Progenitor cell of endocrine pancreas (in vitro differentiated cells): ENCODE data around the gene UFD1. TPM values are rescaled to one million over a fixed set of nuclear protein-coding genes. Genes with fewer than 3 reads are reported as not detected.
A peak's percentile ranks its signal among the peaks of the same experiment; 100 is the strongest.

Source experiments
- DNase-seq: peaks from one replicate; pipeline ENCODE4 v3.0.0; 2021; ENCODE audit warnings: low spot score; ENCODE audit not compliant: unreplicated experiment
- H3K27ac Mint-ChIP-seq: 2 replicates; pipeline ENCODE4 v1.8.0; 2021; ENCODE audit warnings: mild to moderate bottlenecking, moderate library complexity, mixed read lengths
- H3K27me3 Mint-ChIP-seq: 2 replicates; pipeline ENCODE4 v1.8.0; 2021; ENCODE audit warnings: mixed read lengths
- H3K36me3 Mint-ChIP-seq: 2 replicates; pipeline ENCODE4 v1.8.0; 2022; ENCODE audit warnings: mixed read lengths; ENCODE audit not compliant: insufficient read depth
- H3K4me1 Mint-ChIP-seq: 2 replicates; pipeline ENCODE4 v1.8.0; 2021; ENCODE audit warnings: low read depth, mixed read lengths
- H3K4me3 Mint-ChIP-seq: 2 replicates; pipeline ENCODE4 v1.8.0; 2021; ENCODE audit warnings: low read depth, mild to moderate bottlenecking, moderate library complexity, mixed read lengths
- H3K9me3 Mint-ChIP-seq: 2 replicates; pipeline ENCODE4 v1.8.0; 2021; ENCODE audit warnings: low read depth, mixed read lengths
- long read RNA-seq: library from polyadenylated mRNA; unstranded; transcript quantifications from one replicate; pipeline ENCODE4 v2.0.0, GENCODE V29; 2020
- total RNA-seq: library from RNA; stranded (reverse); gene quantifications from 2 replicates; pipeline ENCODE4 v1.2.1, GENCODE V29; 2021
- TF ChIP-seq, protein P1 (sequence below): fragments of 200-600 bp; sonication (generic); IDR thresholded peaks from one replicate; pipeline ENCODE4 v1.5.0; 2021; ENCODE audit warnings: antibody characterized with exemption, mild to moderate bottlenecking; ENCODE audit not compliant: unreplicated experiment

UFD1 gene, protein sequence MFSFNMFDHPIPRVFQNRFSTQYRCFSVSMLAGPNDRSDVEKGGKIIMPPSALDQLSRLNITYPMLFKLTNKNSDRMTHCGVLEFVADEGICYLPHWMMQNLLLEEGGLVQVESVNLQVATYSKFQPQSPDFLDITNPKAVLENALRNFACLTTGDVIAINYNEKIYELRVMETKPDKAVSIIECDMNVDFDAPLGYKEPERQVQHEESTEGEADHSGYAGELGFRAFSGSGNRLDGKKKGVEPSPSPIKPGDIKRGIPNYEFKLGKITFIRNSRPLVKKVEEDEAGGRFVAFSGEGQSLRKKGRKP
- total RNA-seq, result 53.5 and 55.3 TPM in 2 replicates
- long read RNA-seq, full-length matches to known transcripts, result 59 of 81 reads
- long read RNA-seq, partial matches to known transcripts, result 5 of 81 reads
- long read RNA-seq, other reads (novel, unspliced or antisense), result 17 of 81 reads

DNA sequence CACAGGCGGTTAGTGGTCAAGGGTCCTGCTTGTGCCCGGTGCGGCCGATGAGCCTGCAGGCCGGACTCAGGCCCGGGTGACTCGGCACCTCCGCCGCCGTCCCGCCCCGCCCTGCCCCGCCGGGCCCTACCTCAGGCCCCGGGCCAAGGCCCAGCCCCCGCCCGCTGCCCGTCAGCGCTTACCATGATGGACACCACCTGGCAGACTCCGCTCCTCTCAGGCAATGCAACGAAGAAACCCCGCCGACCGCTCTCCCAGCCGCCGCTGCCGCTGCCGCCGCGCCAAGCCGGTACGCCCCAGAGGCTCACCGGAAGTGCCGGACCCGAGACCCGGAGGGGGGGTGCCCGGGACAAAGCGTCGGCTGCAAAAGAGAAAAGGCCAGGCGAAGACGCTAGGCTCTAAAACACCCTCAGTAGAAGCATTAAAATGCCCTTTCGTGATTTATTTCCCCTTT is at the start of gene UFD1:
Gene UFD1 (minus strand): TSS at position 293 of the 454 bp plus-strand sequence. CDS start 108 bp downstream, at position 185.
- Mint-ChIP-seq H3K4me1 (peaks cover 21% of the 10 kb centered on the region), H3K27me3 (no peaks in the 10 kb centered on the region), H3K4me3 (peak within 1 kb of the TSS; percentile 97), H3K27ac (peak within 1 kb of the TSS; percentile 100), H3K36me3 (peaks cover 4% of the 10 kb centered on the region), H3K9me3 (no peaks in the 10 kb centered on the region)
- DNase-seq, result peak; percentile 62
- TF ChIP-seq, protein P1, sequence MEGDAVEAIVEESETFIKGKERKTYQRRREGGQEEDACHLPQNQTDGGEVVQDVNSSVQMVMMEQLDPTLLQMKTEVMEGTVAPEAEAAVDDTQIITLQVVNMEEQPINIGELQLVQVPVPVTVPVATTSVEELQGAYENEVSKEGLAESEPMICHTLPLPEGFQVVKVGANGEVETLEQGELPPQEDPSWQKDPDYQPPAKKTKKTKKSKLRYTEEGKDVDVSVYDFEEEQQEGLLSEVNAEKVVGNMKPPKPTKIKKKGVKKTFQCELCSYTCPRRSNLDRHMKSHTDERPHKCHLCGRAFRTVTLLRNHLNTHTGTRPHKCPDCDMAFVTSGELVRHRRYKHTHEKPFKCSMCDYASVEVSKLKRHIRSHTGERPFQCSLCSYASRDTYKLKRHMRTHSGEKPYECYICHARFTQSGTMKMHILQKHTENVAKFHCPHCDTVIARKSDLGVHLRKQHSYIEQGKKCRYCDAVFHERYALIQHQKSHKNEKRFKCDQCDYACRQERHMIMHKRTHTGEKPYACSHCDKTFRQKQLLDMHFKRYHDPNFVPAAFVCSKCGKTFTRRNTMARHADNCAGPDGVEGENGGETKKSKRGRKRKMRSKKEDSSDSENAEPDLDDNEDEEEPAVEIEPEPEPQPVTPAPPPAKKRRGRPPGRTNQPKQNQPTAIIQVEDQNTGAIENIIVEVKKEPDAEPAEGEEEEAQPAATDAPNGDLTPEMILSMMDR, result no peak

DNA sequence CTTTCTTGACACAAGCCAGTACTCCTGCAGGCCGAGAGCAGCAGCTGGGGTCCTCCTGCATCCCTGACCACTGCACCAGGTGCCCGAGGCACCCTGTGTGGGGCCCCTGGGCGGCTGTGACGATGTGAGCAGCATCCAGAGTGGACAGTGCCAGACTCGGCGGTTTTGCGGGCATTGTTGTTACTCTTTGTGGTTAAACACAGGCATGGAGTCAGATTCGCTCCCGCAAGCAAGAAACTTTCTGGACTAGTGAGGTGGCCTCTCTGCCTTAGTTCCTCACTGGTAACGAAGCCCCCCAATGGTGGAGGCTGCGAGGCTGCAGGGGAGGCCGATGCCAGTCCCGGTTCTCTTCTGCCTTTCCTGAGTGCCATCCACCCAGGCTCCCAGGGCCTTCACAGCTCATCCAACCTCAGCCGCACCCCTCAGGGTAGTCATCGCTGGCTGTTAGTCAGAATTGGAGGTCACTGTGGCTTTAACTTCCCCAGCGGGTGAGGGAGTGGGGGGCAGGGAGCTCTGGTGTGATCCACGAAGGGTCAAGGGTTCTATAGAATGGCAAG is 48.9 kb upstream of the UFD1 start:
- Mint-ChIP-seq H3K27me3 (peaks cover 42% of the 10 kb centered on the region), H3K4me1 (peaks cover 3% of the 10 kb centered on the region), H3K9me3 (no peaks in the 10 kb centered on the region), H3K4me3 (no peak overlapping the region), H3K36me3 (no peaks in the 10 kb centered on the region), H3K27ac (no peak overlapping the region)
- no peak for DNase-seq
- TF ChIP-seq, protein P1, result no peak

DNA sequence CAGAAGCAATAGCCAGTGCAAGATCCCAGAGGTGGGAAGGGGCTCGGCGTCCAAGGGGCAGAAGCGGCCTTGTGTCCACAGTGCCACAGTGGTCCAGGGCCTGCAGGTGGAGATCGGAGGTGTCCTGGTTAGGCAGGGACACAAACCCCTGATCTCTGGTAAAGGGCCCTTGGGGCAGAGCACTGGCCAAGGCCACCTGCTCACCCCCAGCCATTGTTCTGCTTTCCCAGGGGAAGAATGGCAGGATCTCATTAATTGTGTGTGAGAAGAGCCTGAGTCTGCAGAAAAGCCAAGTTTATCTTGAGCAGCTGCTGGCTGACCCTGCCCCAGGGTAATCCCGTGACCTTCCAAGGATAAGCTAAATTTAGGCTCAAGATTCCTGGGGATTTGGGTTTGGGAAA is 48.3 kb upstream of the UFD1 start:
- Mint-ChIP-seq H3K36me3 (no peaks in the 10 kb centered on the region), H3K4me3 (no peak overlapping the region), H3K27me3 (peaks cover 43% of the 10 kb centered on the region), H3K9me3 (no peaks in the 10 kb centered on the region), H3K4me1 (peaks cover 3% of the 10 kb centered on the region), H3K27ac (no peak overlapping the region)
- TF ChIP-seq, protein P1, result no peak
- no peak for DNase-seq

DNA sequence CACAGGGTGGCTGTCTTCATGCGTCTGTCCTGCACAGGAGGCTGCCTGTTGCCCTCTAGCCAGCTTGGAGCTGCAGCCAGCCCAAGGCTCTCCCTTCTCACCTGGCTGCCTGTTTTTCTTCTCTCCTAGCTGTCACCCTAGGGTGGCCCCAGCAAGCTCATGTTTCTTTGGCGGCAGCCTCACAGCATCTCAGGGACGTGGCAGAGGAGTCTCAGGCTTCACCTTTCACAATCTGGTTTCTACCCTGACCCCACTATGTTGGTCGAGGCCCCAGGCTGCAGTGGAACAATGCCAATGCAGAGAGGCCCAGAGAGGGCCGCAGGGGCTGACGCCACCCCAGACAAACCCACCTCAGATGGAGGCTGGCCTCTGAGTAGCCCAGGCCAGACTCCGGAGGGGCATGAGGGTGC is 47.7 kb upstream of the UFD1 start:
- Mint-ChIP-seq H3K4me1 (peaks cover 3% of the 10 kb centered on the region), H3K27me3 (peaks cover 47% of the 10 kb centered on the region), H3K27ac (no peak overlapping the region), H3K36me3 (no peaks in the 10 kb centered on the region), H3K4me3 (no peak overlapping the region), H3K9me3 (no peaks in the 10 kb centered on the region)
- TF ChIP-seq, protein P1, result no peak
- DNase-seq, result no peak

DNA sequence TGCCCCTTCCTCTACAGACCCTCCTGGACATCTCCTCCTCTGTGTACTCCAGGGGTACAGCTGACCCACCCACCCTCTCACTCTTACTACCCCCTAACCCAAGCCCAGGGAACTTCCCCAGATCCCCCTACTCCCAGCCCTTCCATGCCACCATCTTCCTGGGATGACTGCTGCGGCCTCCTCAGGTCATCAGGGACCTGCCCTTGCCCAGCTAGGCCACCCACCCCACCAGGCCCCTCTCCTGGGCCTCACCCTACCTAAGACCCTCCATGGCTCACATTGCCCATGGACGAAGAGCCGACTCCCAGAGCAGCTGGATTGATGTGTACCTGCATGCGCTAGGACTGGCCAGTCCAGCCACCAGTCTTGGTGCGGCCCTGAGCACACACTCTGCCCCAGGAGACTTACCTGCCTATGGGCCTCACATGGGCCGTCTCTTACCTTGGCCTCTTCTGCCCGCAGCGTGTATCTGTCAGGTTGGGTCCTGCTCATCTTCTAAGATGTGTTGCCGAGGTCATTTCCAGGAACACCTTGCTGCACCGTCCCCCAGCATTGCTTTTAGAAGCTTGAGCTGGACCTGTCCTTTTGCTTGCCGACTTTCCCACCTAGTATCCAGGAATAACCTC is 47.2 kb upstream of the UFD1 start:
- TF ChIP-seq, protein P1, result no peak
- DNase-seq, result no peak
- Mint-ChIP-seq H3K27me3 (peaks cover 50% of the 10 kb centered on the region), H3K4me1 (peaks cover 3% of the 10 kb centered on the region), H3K27ac (no peak overlapping the region), H3K36me3 (no peaks in the 10 kb centered on the region), H3K9me3 (no peaks in the 10 kb centered on the region), H3K4me3 (no peak overlapping the region)
